Keratinocyte (primary cell): ENCODE measurements around the gene ARHGAP18. TPM values are rescaled to one million over a fixed set of nuclear protein-coding genes. Genes with fewer than 3 reads are reported as not detected.

Experiments
- DNase-seq: peaks from one replicate; pipeline ENCODE4 v3.0.0-alpha.2; 2011; ENCODE audit warnings: low read depth, missing footprints, low spot score
- FAIRE-seq: peaks from 2 replicates; lab custom pipeline; 2011; peaks lifted over from hg19 to GRCh38; lab: Jason Lieb, UNC
- H2AFZ ChIP-seq: 2 replicates; pipeline ENCODE4 v1.6.0; 2012; ENCODE audit warnings: low read length, control low read depth, inconsistent platforms; ENCODE audit not compliant: control insufficient read depth
- H3K27ac ChIP-seq: 2 replicates; pipeline ENCODE4 v1.5.1; 2011; ENCODE audit warnings: low read length; ENCODE audit not compliant: control insufficient read depth, insufficient read depth
- H3K27me3 ChIP-seq: 3 replicates; pipeline ENCODE4 v1.6.0; 2011; ENCODE audit warnings: low read length; ENCODE audit not compliant: control insufficient read depth, insufficient read depth; ENCODE audit errors: extremely low read depth
- H3K36me3 ChIP-seq, 2 experiments: 2 replicates in 1 of 2; 3 replicates in 1 of 2; pipeline ENCODE4 v1.5.1; 2011; ENCODE audit warnings: low read length in 2 of 2, mild to moderate bottlenecking in 1 of 2; ENCODE audit not compliant: control insufficient read depth in 2 of 2, insufficient read depth in 2 of 2; ENCODE audit errors: extremely low read depth in 1 of 2
- H3K4me1 ChIP-seq: 3 replicates; pipeline ENCODE4 v1.5.1; 2011; ENCODE audit warnings: low read length; ENCODE audit not compliant: control insufficient read depth, insufficient read depth; ENCODE audit errors: extremely low read depth
- H3K4me2 ChIP-seq: 3 replicates; pipeline ENCODE4 v1.6.0; 2011; ENCODE audit warnings: low read depth, low read length; ENCODE audit not compliant: control insufficient read depth, insufficient read depth; ENCODE audit errors: extremely low read depth
- H3K4me3 ChIP-seq, 3 experiments: fragments of 200-600 bp in 1 of 3; sonication (generic) in 1 of 3; 2 replicates in 2 of 3; 3 replicates in 1 of 3; pipeline ENCODE4 v1.5.1; 2011 to 2016; ENCODE audit warnings: low read length in 3 of 3, mild to moderate bottlenecking in 3 of 3, control low read depth in 2 of 3, inconsistent platforms in 1 of 3, low read depth in 1 of 3, mixed read lengths in 1 of 3, mixed run types in 1 of 3, moderate library complexity in 1 of 3; ENCODE audit not compliant: control insufficient read depth in 2 of 3, insufficient read depth in 2 of 3; ENCODE audit errors: extremely low read depth in 1 of 3
- H3K79me2 ChIP-seq: 2 replicates; pipeline ENCODE4 v1.6.0; 2012; ENCODE audit warnings: low read length; ENCODE audit not compliant: control insufficient read depth, insufficient read depth
- H3K9ac ChIP-seq: 3 replicates; pipeline ENCODE4 v1.6.0; 2011; ENCODE audit warnings: low read length; ENCODE audit not compliant: control insufficient read depth, insufficient read depth; ENCODE audit errors: extremely low read depth
- H3K9me1 ChIP-seq: 3 replicates; pipeline ENCODE4 v1.6.0; 2011; ENCODE audit warnings: low read length; ENCODE audit not compliant: control insufficient read depth, insufficient read depth; ENCODE audit errors: extremely low read depth
- H3K9me3 ChIP-seq: 2 replicates; pipeline ENCODE4 v1.5.1; 2012; ENCODE audit warnings: low read depth, low read length; ENCODE audit not compliant: control insufficient read depth
- H4K20me1 ChIP-seq: 3 replicates; pipeline ENCODE4 v1.6.0; 2011; ENCODE audit warnings: low read length; ENCODE audit not compliant: control insufficient read depth, insufficient read depth; ENCODE audit errors: extremely low read depth
- CTCF ChIP-seq, 3 experiments: IDR thresholded peaks in 1 of 3; conservative IDR thresholded peaks in 1 of 3; optimal IDR thresholded peaks in 1 of 3; 2 replicates in 2 of 3; 3 replicates in 1 of 3; pipeline versions ENCODE3 to v1.5.1; 2011; ENCODE audit warnings: low read length in 3 of 3, mild to moderate bottlenecking in 3 of 3, moderate library complexity in 2 of 3, control low read depth in 1 of 3, inconsistent platforms in 1 of 3; ENCODE audit not compliant: insufficient read depth in 2 of 3; ENCODE audit errors: extremely low read depth in 1 of 3
- EZH2 ChIP-seq: IDR thresholded peaks from one replicate; pipeline ENCODE4 v1.6.1; 2012; ENCODE audit warnings: inconsistent platforms, mild to moderate bottlenecking, low read length, moderate library complexity
- dilution Hi-C: fragments of 300-500 bp; cut with MboI; formaldehyde crosslinking; loops from one replicate; pipeline ENCODE4 v1.7.0; 2020; ENCODE audit warnings: low sequenced_read_pairs; ENCODE audit not compliant: extremely low pct_ligation_motif_present
- polyA plus RNA-seq, 5 experiments: library from polyadenylated mRNA; depleted of rRNA in 3 of 5; stranded (reverse) in 3 of 5; stranded (forward) in 1 of 5; unstranded in 1 of 5; fragments of >200 nt; gene quantifications; 1 replicate in 1 of 5; 2 replicates in 3 of 5; 3 replicates in 1 of 5; pipeline versions ENCODE4 v1.2.1 to v1.2.3, GENCODE V29; 2011 to 2012; ENCODE audit warnings: missing spikeins in 2 of 5, low read depth in 1 of 5, low replicate concordance in 1 of 5

ARHGAP18 gene
- polyA plus RNA-seq, 1 donor (not counting 4 experiments of a cell fraction or from before 2014, with no cell fraction given): 17.7 TPM

DNA sequence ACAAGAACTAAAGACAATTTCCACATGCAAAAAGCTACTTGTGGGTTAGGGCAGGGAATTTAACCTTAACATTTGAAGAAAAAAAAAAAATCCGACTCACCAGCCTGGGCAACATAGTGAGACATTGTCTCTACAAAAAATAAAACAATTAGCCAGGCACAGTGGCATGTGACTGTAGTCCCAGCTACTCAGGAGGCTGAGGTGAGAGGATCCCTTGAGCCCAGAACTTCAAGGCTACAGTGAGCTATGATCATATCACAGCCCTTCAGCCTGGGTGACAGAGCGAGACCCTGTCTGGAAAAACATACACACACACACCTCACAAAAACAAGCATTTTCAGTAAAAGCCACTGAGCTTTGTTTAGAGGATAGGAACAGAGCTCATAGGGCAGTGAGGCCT, 56.2 kb downstream of the ARHGAP18 start:
- Histone ChIP-seq H3K9ac (no peak overlapping the region), H4K20me1 (no peaks in the 10 kb centered on the region), H3K36me3 (no peaks in the 10 kb centered on the region), H2AFZ (no peak overlapping the region), H3K4me3 (no peak overlapping the region), H3K27me3 (no peaks in the 10 kb centered on the region), H3K79me2 (peaks cover 63% of the 10 kb centered on the region), H3K9me1 (no peaks in the 10 kb centered on the region), H3K4me2 (no peak overlapping the region), H3K9me3 (no peaks in the 10 kb centered on the region), H3K4me1 (no peaks in the 10 kb centered on the region), H3K27ac (no peak overlapping the region)
- dilution Hi-C loops: no loop called here
- FAIRE-seq (no peak), DNase-seq (no peak)
- TF ChIP-seq CTCF (optimal IDR thresholded peaks at IDR 0.05 in 1 of 3, IDR thresholded peaks at IDR 0.05 in 1 of 3, conservative IDR thresholded peaks at IDR 0.05 in 1 of 3; ENCODE audit: extremely low read depth in 1 of 3, insufficient read depth in 2 of 3, low read length in 3 of 3) (no peak), EZH2 (no peak)

GRCh38 chr6:129653229-129653628, 56.7 kb downstream of the ARHGAP18 start:
- Histone ChIP-seq H3K27me3 (no peaks in the 10 kb centered on the region), H3K9ac (no peak overlapping the region), H3K36me3 (no peaks in the 10 kb centered on the region), H3K9me3 (no peaks in the 10 kb centered on the region), H3K9me1 (no peaks in the 10 kb centered on the region), H3K4me1 (no peaks in the 10 kb centered on the region), H3K79me2 (peaks cover 63% of the 10 kb centered on the region), H3K4me2 (no peak overlapping the region), H3K27ac (no peak overlapping the region), H2AFZ (no peak overlapping the region), H4K20me1 (no peaks in the 10 kb centered on the region), H3K4me3 (no peak overlapping the region)
- dilution Hi-C loops: no loop called here
- no peak for FAIRE-seq
- no peak for DNase-seq
- TF ChIP-seq EZH2 (no peak), CTCF (optimal IDR thresholded peaks at IDR 0.05 in 1 of 3, IDR thresholded peaks at IDR 0.05 in 1 of 3, conservative IDR thresholded peaks at IDR 0.05 in 1 of 3; ENCODE audit: extremely low read depth in 1 of 3, insufficient read depth in 2 of 3, low read length in 3 of 3) (no peak)
